ENCODE results near the gene DGKI. TPM values are rescaled to one million over a fixed set of nuclear protein-coding genes. Genes with fewer than 3 reads are reported as not detected.

The DGKI gene
- total and polyA plus RNA-seq, 11 donors: 0.36 to 4.6 (median 1.0) TPM

DNA sequence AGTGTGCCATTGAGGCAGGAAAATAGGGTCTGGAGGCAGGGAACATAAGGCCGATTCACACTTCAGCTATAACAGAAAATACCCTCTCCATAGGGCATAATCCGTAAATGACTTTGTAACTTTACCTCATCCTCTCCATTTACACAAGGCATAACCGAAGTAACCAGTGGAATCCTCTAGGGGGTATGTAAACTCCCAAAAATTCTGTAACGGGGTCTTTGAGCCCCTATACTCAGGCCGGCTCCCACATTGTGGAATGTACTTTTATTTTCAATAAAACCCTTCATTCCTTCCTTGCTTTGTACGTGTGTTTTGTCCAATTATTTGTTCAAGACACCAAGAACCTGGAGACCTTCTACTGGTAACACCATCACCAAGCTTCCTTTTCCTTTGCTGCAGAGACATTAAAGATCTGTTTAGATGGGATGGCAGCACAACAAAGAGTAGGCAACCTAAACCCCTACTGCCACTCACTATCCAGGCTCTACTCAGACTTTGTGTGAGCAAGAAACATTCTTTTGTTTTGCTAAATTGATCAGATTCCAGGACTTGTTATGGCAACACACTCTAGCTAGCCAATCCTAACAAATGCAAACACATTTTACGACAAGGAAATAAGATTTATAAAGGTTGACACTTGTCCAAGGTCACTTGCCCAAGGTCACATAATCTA, 99.3 kb downstream of the DGKI start:
- no peaks in the 10 kb centered on the region for H3K36me3 ChIP-seq
- no peak overlapping the region for H3K4me3 ChIP-seq
- ATAC-seq: no peak
- 74 to 82% (median 77%) methylated on average over 7 of the region's 7 CpGs for WGBS, 4 donors
- intact Hi-C loops (cut with DNase I): loop anchor here in 1 of 10 donors (2.0 kb wide), 1 partner anchor 25 kb away; no protein-coding TSS in a partner anchor
- peaks cover 0 to 11% (median 0%) of the 10 kb centered on the region in 12 donors for H3K9me3 ChIP-seq
- DNase-seq: no peak
- TF ChIP-seq POLR2A (IDR thresholded peaks at IDR 0.05): no peak
- TF ChIP-seq, protein P1, sequence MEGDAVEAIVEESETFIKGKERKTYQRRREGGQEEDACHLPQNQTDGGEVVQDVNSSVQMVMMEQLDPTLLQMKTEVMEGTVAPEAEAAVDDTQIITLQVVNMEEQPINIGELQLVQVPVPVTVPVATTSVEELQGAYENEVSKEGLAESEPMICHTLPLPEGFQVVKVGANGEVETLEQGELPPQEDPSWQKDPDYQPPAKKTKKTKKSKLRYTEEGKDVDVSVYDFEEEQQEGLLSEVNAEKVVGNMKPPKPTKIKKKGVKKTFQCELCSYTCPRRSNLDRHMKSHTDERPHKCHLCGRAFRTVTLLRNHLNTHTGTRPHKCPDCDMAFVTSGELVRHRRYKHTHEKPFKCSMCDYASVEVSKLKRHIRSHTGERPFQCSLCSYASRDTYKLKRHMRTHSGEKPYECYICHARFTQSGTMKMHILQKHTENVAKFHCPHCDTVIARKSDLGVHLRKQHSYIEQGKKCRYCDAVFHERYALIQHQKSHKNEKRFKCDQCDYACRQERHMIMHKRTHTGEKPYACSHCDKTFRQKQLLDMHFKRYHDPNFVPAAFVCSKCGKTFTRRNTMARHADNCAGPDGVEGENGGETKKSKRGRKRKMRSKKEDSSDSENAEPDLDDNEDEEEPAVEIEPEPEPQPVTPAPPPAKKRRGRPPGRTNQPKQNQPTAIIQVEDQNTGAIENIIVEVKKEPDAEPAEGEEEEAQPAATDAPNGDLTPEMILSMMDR (IDR thresholded peaks at IDR 0.05): no peak
- no peaks in the 10 kb centered on the region for H3K4me1 ChIP-seq
- no peak overlapping the region for H3K27ac ChIP-seq
- no peaks in the 10 kb centered on the region for H3K27me3 ChIP-seq

- Histone ChIP-seq H3K9me3 (peaks cover 0 to 11% (median 0%) of the 10 kb centered on the region in 12 donors), H3K27me3 (no peaks in the 10 kb centered on the region), H3K27ac (no peak overlapping the region), H3K4me3 (no peak overlapping the region), H3K4me1 (no peaks in the 10 kb centered on the region), H3K36me3 (no peaks in the 10 kb centered on the region)
- intact Hi-C loops (cut with DNase I): no loop called here
- TF ChIP-seq, protein P1 (IDR thresholded peaks at IDR 0.05): no peak
- no peak for TF ChIP-seq POLR2A (IDR thresholded peaks at IDR 0.05)
- DNase-seq: no peak
- 96 to 99% (median 96%) methylated on average over 2 of the region's 2 CpGs for WGBS, 4 donors
- no peak for ATAC-seq
Observed at GRCh38 chr7:137743021-137743420, 103.8 kb downstream of the DGKI start.

DNA sequence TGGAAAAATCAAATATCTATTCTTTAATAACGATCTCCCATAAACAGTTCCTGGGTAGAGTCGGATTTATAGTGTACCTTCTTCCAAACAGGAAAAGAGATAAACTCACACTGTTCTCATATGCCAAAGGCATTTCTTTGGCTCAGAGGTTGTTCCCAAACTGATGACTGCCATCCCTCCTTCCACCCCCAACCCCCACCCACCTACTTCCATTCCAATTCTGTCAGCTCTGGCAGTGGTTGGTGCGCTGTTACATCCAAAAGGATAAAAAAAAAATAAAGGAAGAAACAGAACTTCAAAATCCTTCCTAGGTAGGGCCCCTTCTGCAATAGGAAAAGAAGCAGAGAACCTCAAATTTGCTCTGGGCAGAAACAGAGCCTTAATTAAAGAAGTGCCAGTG, 104.7 kb downstream of the DGKI start:
- no peak overlapping the region for H3K27ac ChIP-seq
- no peak for TF ChIP-seq POLR2A (IDR thresholded peaks at IDR 0.05)
- TF ChIP-seq, protein P1 (IDR thresholded peaks at IDR 0.05): no peak
- H3K27me3 ChIP-seq: no peaks in the 10 kb centered on the region
- 72 to 80% (median 77%) methylated on average over 3 of the region's 3 CpGs for WGBS, 4 donors
- H3K4me1 ChIP-seq: no peaks in the 10 kb centered on the region
- H3K36me3 ChIP-seq: no peaks in the 10 kb centered on the region
- DNase-seq (no peak), ATAC-seq (no peak)
- no peak overlapping the region for H3K4me3 ChIP-seq
- peaks cover 0 to 11% (median 0%) of the 10 kb centered on the region in 12 donors for H3K9me3 ChIP-seq
- intact Hi-C loops (cut with DNase I): no loop called here

- TF ChIP-seq, protein P1 (IDR thresholded peaks at IDR 0.05): no peak
- no peak for TF ChIP-seq POLR2A (IDR thresholded peaks at IDR 0.05)
- no peaks in the 10 kb centered on the region for H3K27me3 ChIP-seq
- H3K4me1 ChIP-seq: no peaks in the 10 kb centered on the region
- no peaks in the 10 kb centered on the region for H3K36me3 ChIP-seq
- WGBS, 4 donors: 83 to 93% (median 86%) methylated on average over 2 of the region's 2 CpGs
- peaks cover 0 to 11% (median 0%) of the 10 kb centered on the region in 12 donors for H3K9me3 ChIP-seq
- DNase-seq (no peak), ATAC-seq (no peak)
- H3K4me3 ChIP-seq: no peak overlapping the region
- no peak overlapping the region for H3K27ac ChIP-seq
- intact Hi-C loops (cut with DNase I): no loop called here
Observed at GRCh38 chr7:137741443-137741842, 105.3 kb downstream of the DGKI start.
